ENCODE measurements around the gene RLBP1.

- TF ChIP-seq CTCF (IDR thresholded peaks at IDR 0.05 in 8 of 11, conservative IDR thresholded peaks at IDR 0.05 in 3 of 11) (no peak), POLR2AphosphoS5 (IDR thresholded peaks at IDR 0.05) (no peak)
These were observed 22.4 kb downstream of the RLBP1 start for GRCh38 chr15:89198934-89199333.
